Activated naive CD8-positive, alpha-beta T cell treated with anti-CD3 and anti-CD28 coated beads for 36 hours (primary cell): ENCODE results near the gene PAX2. TPM values are rescaled to one million over a fixed set of nuclear protein-coding genes. Genes with fewer than 3 reads are reported as not detected.

Experiments used
- DNase-seq: peaks from one replicate; pipeline ENCODE4 v3.0.0; 2021
- H3K27ac Mint-ChIP-seq: one replicate; pipeline ENCODE4 v1.8.0; 2022; ENCODE audit warnings: mild to moderate bottlenecking, moderate library complexity, mixed read lengths
- H3K27me3 Mint-ChIP-seq: one replicate; pipeline ENCODE4 v1.8.0; 2022; ENCODE audit warnings: mild to moderate bottlenecking, mixed read lengths
- H3K36me3 Mint-ChIP-seq: one replicate; pipeline ENCODE4 v1.8.0; 2021; ENCODE audit warnings: mild to moderate bottlenecking, mixed read lengths
- H3K4me1 Mint-ChIP-seq: one replicate; pipeline ENCODE4 v1.8.0; 2021; ENCODE audit warnings: mixed read lengths
- H3K4me3 Mint-ChIP-seq: one replicate; pipeline ENCODE4 v1.8.0; 2022; ENCODE audit warnings: mild to moderate bottlenecking, moderate library complexity, mixed read lengths
- H3K9me3 Mint-ChIP-seq: one replicate; pipeline ENCODE4 v1.8.0; 2022; ENCODE audit warnings: mixed read lengths
- total RNA-seq, 2 experiments: library from RNA; stranded (reverse); gene quantifications; one replicate each; pipeline ENCODE4 v1.2.3, GENCODE V29; 2021

Gene PAX2
- total RNA-seq, 2 experiments from 2014 or later: not detected

DNA sequence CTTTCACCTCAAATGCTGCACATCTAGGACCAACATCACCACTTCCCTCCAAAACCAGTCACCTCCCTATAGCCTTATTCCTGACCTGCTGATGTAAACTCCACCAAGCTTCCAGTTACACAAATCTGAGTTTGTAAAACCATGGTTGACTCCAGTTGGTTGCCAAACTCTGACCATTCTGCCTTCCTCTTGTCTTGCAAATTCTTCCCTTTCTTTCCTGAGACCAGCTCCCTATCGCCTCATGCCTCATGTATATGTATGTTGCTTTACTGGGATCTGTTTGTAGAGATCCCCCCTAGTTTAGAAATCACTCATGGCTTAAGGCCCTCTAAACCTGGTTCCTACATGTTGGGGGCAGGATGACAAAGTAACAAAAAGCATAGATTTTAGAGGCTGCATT is 31.3 kb downstream of the PAX2 start:
- H3K4me1 Mint-ChIP-seq: no peaks in the 10 kb centered on the region
- H3K27me3 Mint-ChIP-seq: peaks cover 29% of the 10 kb centered on the region
- H3K9me3 Mint-ChIP-seq: no peaks in the 10 kb centered on the region
- H3K27ac Mint-ChIP-seq: no peak overlapping the region
- H3K4me3 Mint-ChIP-seq: no peak overlapping the region
- H3K36me3 Mint-ChIP-seq: no peaks in the 10 kb centered on the region
- DNase-seq: no peak

GRCh38 chr10:100779329-100779728 is 33.9 kb downstream of the PAX2 start:
- Mint-ChIP-seq H3K27me3 (peaks cover 26% of the 10 kb centered on the region), H3K4me3 (no peak overlapping the region), H3K36me3 (no peaks in the 10 kb centered on the region), H3K9me3 (no peaks in the 10 kb centered on the region), H3K4me1 (no peaks in the 10 kb centered on the region), H3K27ac (no peak overlapping the region)
- DNase-seq: no peak

DNA sequence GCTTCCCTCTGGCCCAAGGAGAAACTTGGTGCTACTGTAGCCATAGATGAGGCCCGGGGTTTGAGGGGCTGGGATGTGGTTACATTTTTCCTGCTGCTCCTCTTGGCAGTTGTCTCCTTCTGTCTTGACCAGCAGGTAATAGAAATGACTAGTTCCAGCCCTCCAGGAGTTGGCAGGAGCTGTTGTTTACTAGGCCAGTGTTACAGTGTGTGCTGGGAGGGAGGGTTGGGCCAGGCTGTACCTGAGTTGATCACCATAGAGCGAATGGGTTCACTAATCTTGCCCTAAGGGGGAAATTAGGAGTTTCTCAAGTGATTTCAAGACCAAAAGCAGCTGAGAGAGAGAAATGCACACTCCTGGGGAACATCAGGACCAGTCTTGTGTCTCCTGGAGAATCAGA is 34.9 kb downstream of the PAX2 start:
- no peaks in the 10 kb centered on the region for H3K9me3 Mint-ChIP-seq
- H3K27ac Mint-ChIP-seq: no peak overlapping the region
- peaks cover 17% of the 10 kb centered on the region for H3K27me3 Mint-ChIP-seq
- no peak overlapping the region for H3K4me3 Mint-ChIP-seq
- DNase-seq: no peak
- H3K4me1 Mint-ChIP-seq: no peaks in the 10 kb centered on the region
- no peaks in the 10 kb centered on the region for H3K36me3 Mint-ChIP-seq

DNA sequence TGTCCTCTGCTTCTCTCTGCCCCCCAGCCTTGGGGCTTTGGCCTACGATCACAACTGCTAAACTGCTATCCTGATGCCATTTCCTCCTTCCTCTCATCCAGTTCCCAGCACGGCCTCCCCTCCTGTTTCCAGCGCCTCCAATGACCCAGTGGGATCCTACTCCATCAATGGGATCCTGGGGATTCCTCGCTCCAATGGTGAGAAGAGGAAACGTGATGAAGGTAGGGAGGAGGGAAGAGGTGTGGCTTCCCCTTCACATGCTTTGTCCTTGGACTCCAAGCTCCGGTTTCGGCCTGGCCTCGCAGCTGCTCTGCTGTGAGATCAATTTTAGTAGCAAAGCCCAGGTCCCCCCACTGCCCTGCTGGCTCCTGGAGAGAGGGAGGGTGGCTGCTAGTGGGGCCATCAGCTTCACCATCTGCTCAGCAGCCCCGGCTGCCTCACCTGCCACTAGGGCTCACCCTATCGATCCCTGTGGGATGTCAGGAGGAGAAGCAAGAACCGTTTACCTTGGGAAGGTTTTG is 35.8 kb downstream of the PAX2 start:
- Mint-ChIP-seq H3K9me3 (no peaks in the 10 kb centered on the region), H3K27ac (no peak overlapping the region), H3K4me1 (no peaks in the 10 kb centered on the region), H3K27me3 (peaks cover 17% of the 10 kb centered on the region), H3K36me3 (no peaks in the 10 kb centered on the region), H3K4me3 (no peak overlapping the region)
- no peak for DNase-seq

DNA sequence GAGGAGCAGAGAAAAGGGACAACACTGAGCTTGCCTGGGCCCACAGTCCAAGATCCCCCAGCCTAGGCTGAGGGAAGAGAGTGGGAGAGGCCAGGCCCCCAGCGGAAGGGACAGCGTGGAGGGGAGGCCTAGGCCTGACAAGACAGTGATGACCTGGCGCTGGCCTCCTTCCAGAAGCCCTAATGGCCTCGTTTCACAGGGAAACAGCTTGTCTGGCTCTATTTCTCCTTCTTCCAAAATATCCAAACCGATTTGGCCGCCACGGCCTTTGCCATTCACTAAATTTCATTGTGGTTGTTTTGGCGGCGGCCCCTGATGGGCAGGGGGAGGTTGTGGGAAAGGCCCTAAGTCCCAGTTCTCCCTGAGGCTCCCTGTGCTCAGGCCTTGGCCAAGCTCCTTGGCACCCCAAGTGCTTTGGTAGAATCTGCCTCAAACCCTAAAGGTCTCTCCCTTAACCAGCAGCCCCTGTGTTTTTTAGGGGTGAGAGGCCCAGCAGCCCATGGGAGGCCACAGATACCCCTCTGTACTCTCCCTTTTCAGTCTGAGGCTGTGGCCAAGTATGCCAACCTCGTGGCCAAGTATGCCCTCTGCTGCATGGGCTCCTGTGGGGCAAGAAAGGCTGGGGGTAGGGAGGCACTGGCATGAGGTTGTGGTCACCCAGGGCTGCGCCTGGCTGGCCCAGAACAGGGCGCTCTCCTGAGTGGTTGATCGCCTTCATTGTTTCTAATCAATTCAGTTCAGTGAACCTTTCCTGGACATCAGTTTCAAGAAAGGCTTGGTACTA is 37.3 kb downstream of the PAX2 start:
- Mint-ChIP-seq H3K4me3 (no peak overlapping the region), H3K27ac (no peak overlapping the region), H3K36me3 (no peaks in the 10 kb centered on the region), H3K4me1 (no peaks in the 10 kb centered on the region), H3K9me3 (no peaks in the 10 kb centered on the region), H3K27me3 (peaks cover 24% of the 10 kb centered on the region)
- DNase-seq: no peak

- H3K4me3 Mint-ChIP-seq: no peak overlapping the region
- no peak for DNase-seq
- H3K27ac Mint-ChIP-seq: no peak overlapping the region
- H3K36me3 Mint-ChIP-seq: no peaks in the 10 kb centered on the region
- no peaks in the 10 kb centered on the region for H3K4me1 Mint-ChIP-seq
- peaks cover 34% of the 10 kb centered on the region for H3K27me3 Mint-ChIP-seq
- H3K9me3 Mint-ChIP-seq: no peaks in the 10 kb centered on the region
These were observed 38.7 kb downstream of the PAX2 start for GRCh38 chr10:100784126-100784525.

DNA sequence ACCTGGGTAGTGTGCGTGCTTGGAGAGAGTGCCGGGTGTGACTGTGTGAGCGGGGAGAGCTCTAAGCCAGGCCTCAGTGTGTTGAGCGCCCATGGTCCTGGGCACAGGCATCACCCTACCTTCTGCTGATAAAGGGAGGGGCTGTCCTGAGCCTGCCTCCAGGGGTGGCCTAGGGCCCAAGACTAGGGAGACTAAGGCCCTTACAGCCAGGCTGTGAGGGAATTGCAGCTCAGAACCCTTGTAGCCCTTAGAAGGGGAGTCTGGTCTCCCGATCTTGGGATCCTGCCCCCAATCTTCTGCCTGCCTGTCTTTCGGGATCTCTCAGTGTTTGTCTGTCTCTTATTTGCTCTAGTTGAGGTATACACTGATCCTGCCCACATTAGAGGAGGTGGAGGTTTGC is 41.2 kb downstream of the PAX2 start:
- peaks cover 32% of the 10 kb centered on the region for H3K27me3 Mint-ChIP-seq
- H3K9me3 Mint-ChIP-seq: no peaks in the 10 kb centered on the region
- no peaks in the 10 kb centered on the region for H3K4me1 Mint-ChIP-seq
- H3K27ac Mint-ChIP-seq: no peak overlapping the region
- no peak overlapping the region for H3K4me3 Mint-ChIP-seq
- DNase-seq: no peak
- H3K36me3 Mint-ChIP-seq: no peaks in the 10 kb centered on the region

DNA sequence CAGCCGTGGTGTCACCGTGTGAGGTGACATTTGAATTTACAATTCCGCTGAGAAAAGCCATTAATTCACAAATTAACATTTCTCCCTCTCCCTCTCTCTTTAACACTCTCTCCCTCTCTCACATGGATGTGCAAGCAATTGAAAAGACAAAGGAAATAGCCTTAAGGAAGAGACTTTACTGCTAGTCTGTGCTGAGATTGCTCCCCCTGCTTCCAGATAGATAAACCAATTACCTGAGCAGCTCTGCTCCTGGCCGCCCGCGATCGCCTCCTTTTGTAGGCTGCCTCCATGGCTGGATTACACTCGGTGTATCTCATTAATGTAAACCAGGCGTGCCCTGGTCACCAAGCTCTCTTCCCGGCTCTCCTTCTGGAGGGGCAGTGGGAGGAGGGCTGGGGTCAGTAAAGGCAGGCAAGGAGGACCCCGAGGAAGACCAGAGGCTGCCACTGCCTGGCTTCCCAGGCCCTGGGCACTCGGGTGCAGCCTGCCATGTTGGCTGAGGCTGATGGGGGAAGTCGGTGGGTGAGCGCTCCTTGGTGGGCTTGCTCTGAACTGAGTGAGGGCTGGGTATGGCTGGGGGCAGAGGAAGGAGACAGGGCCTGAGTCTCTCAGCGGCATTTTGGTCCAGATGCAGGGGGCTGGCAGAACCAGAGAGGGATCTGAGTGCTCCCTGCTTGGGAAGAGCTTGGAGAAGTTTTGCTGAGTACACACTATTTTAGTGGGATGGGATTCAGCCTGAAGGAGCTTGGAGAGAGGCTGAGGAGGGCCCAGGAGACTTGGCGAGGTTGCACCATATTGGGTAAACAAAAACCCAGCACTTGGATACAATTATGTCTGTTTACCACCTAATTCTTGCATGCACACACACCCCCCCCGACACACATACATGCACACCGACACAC is 42.9 kb downstream of the PAX2 start:
- Mint-ChIP-seq H3K27ac (no peak overlapping the region), H3K9me3 (no peaks in the 10 kb centered on the region), H3K36me3 (no peaks in the 10 kb centered on the region), H3K27me3 (peaks cover 36% of the 10 kb centered on the region), H3K4me1 (no peaks in the 10 kb centered on the region), H3K4me3 (no peak overlapping the region)
- DNase-seq: no peak

DNA sequence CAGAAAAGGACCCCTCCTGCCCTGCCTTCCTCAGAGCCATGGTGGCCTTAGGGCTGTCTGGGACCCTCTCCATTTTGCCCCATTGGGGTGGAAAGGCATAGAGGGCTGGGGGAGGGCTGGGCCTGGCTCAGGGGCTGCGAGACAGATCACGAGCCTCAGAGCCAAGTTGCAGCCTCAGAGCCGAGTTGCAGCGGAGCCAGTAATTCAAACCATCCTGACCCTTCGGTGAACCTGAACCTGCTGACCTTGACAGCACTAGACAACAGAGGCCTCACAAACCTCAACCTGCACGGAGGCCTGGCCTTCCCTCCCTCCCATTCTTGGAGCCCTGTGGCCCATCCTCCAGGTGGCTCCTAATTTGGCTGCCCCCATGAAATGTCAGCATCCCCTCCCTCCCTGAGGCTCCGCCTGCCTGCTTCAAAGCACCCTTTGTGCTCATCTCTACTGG is 45.4 kb downstream of the PAX2 start:
- Mint-ChIP-seq H3K36me3 (no peaks in the 10 kb centered on the region), H3K4me3 (no peak overlapping the region), H3K4me1 (no peaks in the 10 kb centered on the region), H3K27ac (no peak overlapping the region), H3K9me3 (no peaks in the 10 kb centered on the region), H3K27me3 (peaks cover 41% of the 10 kb centered on the region)
- no peak for DNase-seq

DNA sequence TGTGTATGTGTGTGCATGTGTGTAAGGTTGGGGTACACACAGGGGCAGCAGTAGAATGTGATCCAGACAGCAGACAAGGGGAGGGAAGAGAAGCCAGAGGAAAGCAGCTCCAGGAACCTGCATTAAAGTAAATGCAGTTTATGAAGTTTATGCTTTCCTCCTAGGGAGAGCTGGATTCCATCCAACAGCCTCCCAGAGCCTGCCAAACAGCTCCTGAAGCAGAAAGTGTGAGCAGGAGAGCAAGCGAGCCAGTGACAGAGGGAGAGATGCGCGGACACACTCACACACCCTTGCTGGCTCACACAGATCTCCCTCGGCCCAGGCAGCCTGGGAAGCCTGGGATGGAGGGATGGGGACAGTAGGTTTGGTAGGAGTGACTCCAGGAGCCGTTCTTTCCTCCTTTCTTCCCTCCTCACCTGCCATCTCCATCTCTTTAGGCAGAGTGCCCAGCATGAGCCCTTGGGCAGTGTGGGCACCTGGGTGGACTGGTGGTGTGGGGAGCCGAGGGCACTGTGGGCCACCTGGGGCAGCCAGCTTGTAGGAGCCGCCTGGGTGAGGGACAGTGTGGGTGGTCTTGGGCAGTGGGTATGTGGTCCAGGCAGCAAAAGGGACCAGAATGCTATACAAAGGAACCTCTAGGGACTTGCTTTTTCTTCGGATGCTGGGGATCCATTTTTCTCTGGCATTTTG is 46.1 kb downstream of the PAX2 start:
- Mint-ChIP-seq H3K4me1 (no peaks in the 10 kb centered on the region), H3K9me3 (no peaks in the 10 kb centered on the region), H3K27me3 (peaks cover 44% of the 10 kb centered on the region), H3K4me3 (no peak overlapping the region), H3K36me3 (no peaks in the 10 kb centered on the region), H3K27ac (no peak overlapping the region)
- no peak for DNase-seq

GRCh38 chr10:100792574-100792973 is 47.2 kb downstream of the PAX2 start:
- H3K27me3 Mint-ChIP-seq: peaks cover 41% of the 10 kb centered on the region
- H3K4me1 Mint-ChIP-seq: no peaks in the 10 kb centered on the region
- DNase-seq: no peak
- H3K4me3 Mint-ChIP-seq: no peak overlapping the region
- no peaks in the 10 kb centered on the region for H3K9me3 Mint-ChIP-seq
- H3K36me3 Mint-ChIP-seq: no peaks in the 10 kb centered on the region
- H3K27ac Mint-ChIP-seq: no peak overlapping the region

DNA sequence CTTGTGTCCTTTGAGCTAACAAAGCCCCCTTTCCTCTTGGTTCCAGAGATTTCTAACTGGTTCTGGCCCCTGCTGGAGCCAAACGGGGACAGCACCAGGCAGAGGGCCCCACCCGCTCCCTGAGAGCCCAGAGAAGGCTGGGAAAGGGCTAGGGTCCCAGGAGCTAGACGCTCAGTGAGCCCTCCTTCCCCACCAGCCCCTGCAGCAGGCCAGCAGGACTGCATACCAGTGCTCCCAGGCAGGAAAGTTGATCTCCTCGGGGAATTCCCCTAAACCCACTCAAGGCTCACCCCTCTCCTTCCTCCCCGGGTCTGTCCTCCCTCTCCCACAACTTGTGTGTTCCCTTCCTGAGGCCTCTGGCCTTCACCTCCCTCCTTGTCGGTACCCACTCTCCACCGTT is 47.7 kb downstream of the PAX2 start:
- H3K4me3 Mint-ChIP-seq: no peak overlapping the region
- H3K27ac Mint-ChIP-seq: no peak overlapping the region
- peaks cover 36% of the 10 kb centered on the region for H3K27me3 Mint-ChIP-seq
- H3K36me3 Mint-ChIP-seq: no peaks in the 10 kb centered on the region
- DNase-seq: no peak
- H3K4me1 Mint-ChIP-seq: no peaks in the 10 kb centered on the region
- H3K9me3 Mint-ChIP-seq: no peaks in the 10 kb centered on the region

- no peak overlapping the region for H3K4me3 Mint-ChIP-seq
- H3K9me3 Mint-ChIP-seq: no peaks in the 10 kb centered on the region
- H3K36me3 Mint-ChIP-seq: no peaks in the 10 kb centered on the region
- H3K27me3 Mint-ChIP-seq: peaks cover 75% of the 10 kb centered on the region
- no peaks in the 10 kb centered on the region for H3K4me1 Mint-ChIP-seq
- H3K27ac Mint-ChIP-seq: no peak overlapping the region
- no peak for DNase-seq
These were observed 54.5 kb downstream of the PAX2 start for GRCh38 chr10:100799881-100800280.

- no peak overlapping the region for H3K27ac Mint-ChIP-seq
- peaks cover 70% of the 10 kb centered on the region for H3K27me3 Mint-ChIP-seq
- no peaks in the 10 kb centered on the region for H3K36me3 Mint-ChIP-seq
- DNase-seq: no peak
- no peak overlapping the region for H3K4me3 Mint-ChIP-seq
- H3K9me3 Mint-ChIP-seq: no peaks in the 10 kb centered on the region
- no peaks in the 10 kb centered on the region for H3K4me1 Mint-ChIP-seq
These were observed 55.5 kb downstream of the PAX2 start for GRCh38 chr10:100800931-100801330.

DNA sequence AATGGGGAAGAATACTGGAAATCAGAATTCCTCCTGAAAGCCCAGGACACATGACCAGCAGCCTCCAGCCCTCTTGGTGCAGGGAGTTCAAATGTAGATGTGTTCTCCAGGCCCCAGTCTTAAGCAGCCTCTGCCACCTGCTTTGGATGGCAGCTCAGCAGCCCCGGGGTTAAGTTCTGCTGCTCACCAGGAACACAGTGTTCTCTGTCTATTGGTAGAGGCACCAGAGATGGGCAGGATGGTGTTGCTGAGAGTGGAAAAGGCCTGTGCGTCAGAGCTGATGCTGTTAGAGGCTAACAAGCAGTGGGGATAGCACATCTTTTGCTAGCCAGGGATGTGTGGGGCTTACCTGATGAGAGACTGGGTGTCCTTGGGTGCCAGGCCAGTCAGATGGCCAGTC is 56.8 kb downstream of the PAX2 start:
- Mint-ChIP-seq H3K36me3 (no peaks in the 10 kb centered on the region), H3K4me3 (no peak overlapping the region), H3K9me3 (no peaks in the 10 kb centered on the region), H3K4me1 (no peaks in the 10 kb centered on the region), H3K27me3 (peaks cover 70% of the 10 kb centered on the region), H3K27ac (no peak overlapping the region)
- no peak for DNase-seq
